ENCODE results near the gene ASPSCR1. TPM values are rescaled to one million over a fixed set of nuclear protein-coding genes. Genes with fewer than 3 reads are reported as not detected.

Gene ASPSCR1
- total and polyA plus RNA-seq, 2 donors (not counting 1 experiment from before 2014, with no cell fraction given), result 6.3 to 35.7 TPM

DNA sequence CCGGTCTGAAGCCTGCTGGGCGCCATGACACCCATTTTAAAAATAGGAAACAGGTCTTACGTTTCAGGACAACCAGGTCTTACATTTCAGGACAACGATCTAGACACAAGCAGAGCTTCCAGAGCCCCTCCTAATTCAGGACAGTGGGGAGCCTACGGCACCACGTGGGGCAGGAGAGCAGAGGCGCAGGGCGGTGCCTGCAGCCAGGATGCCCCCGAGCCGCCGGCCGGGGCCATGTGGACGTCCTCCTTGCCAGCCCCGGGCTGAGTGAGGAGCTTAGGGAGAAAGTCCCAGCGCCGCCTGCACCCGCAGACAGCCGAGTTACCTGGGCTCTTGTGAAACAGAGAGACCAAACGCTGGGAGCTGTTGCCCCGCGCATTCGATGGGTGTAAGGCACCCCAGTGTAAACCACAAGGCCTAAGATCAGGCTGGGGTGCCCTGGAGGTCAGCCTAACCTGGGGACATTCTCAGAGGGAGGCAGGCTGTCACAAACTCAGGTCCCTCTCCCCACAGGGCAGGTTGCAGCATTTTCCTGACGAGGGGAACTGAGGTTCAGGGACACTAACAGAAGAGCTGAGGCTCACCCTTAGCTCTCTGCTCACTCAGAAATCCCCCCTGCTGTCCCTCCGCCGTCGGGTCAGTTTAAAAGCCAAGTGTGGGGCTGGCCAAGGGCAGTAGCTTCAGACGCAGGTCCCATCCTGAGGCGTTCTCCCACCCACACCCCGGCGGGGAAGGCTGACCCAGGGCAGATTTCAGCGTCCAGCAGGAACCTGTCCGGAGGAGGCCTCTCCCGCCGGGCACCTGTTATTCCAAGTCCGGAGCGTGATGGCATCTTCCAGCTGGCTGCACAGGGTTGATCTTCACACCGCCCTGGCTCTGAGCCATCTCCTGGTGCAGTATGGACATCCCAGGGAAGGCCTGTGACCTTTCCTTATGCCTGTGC, 14.7 kb upstream of the ASPSCR1 start:
- Histone ChIP-seq H3K36me3 (ENCODE audit: control insufficient read depth, insufficient read depth, low read length) (no peaks in the 10 kb centered on the region), H2AFZ (ENCODE audit: low read length) (no peak overlapping the region), H3K4me3 (replicated peaks in 1 of 4; ENCODE audit: control extremely low read depth in 1 of 4, insufficient read depth in 1 of 4, low read depth in 3 of 4, low read length in 4 of 4) (no peak overlapping the region), H3K27me3 (ENCODE audit: control insufficient read depth, insufficient read depth, low read length) (peaks cover 36% of the 10 kb centered on the region), H3K79me2 (ENCODE audit: control insufficient read depth, insufficient read depth, low read length) (no peaks in the 10 kb centered on the region), H3K4me2 (ENCODE audit: extremely low read depth, insufficient read depth, low read length) (no peak overlapping the region), H3K9ac (ENCODE audit: insufficient read depth, low read length) (no peak overlapping the region), H3K9me3 (ENCODE audit: control insufficient read depth, insufficient read depth, low read depth, low read length) (no peaks in the 10 kb centered on the region), H3K4me1 (ENCODE audit: control insufficient read depth, extremely low read depth, insufficient read depth, low read length) (peaks cover 10% of the 10 kb centered on the region), H3K27ac (ENCODE audit: insufficient read depth, low read length) (no peak overlapping the region), H4K20me1 (ENCODE audit: control insufficient read depth, extremely low read depth, insufficient read depth, low read length) (no peaks in the 10 kb centered on the region)
- DNase-seq (ENCODE audit: low read depth in 2 of 2), result no peak
- no peak for TF ChIP-seq EZH2 (IDR thresholded peaks at IDR 0.05; ENCODE audit: low read length, missing control alignments)
- TF ChIP-seq, protein P1, sequence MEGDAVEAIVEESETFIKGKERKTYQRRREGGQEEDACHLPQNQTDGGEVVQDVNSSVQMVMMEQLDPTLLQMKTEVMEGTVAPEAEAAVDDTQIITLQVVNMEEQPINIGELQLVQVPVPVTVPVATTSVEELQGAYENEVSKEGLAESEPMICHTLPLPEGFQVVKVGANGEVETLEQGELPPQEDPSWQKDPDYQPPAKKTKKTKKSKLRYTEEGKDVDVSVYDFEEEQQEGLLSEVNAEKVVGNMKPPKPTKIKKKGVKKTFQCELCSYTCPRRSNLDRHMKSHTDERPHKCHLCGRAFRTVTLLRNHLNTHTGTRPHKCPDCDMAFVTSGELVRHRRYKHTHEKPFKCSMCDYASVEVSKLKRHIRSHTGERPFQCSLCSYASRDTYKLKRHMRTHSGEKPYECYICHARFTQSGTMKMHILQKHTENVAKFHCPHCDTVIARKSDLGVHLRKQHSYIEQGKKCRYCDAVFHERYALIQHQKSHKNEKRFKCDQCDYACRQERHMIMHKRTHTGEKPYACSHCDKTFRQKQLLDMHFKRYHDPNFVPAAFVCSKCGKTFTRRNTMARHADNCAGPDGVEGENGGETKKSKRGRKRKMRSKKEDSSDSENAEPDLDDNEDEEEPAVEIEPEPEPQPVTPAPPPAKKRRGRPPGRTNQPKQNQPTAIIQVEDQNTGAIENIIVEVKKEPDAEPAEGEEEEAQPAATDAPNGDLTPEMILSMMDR (conservative IDR thresholded peaks at IDR 0.05 in 1 of 2, IDR thresholded peaks at IDR 0.05 in 1 of 2; ENCODE audit: low read depth in 1 of 2, low read length in 2 of 2), result no peak

- no peaks in the 10 kb centered on the region for H3K79me2 ChIP-seq (ENCODE audit: control insufficient read depth, insufficient read depth, low read length)
- H3K4me3 ChIP-seq (replicated peaks in 1 of 4; ENCODE audit: control extremely low read depth in 1 of 4, insufficient read depth in 1 of 4, low read depth in 3 of 4, low read length in 4 of 4), result no peak overlapping the region
- H3K9ac ChIP-seq (ENCODE audit: insufficient read depth, low read length), result no peak overlapping the region
- no peaks in the 10 kb centered on the region for H4K20me1 ChIP-seq (ENCODE audit: control insufficient read depth, extremely low read depth, insufficient read depth, low read length)
- no peaks in the 10 kb centered on the region for H3K9me3 ChIP-seq (ENCODE audit: control insufficient read depth, insufficient read depth, low read depth, low read length)
- H3K4me1 ChIP-seq (ENCODE audit: control insufficient read depth, extremely low read depth, insufficient read depth, low read length), result peaks cover 10% of the 10 kb centered on the region
- no peak for TF ChIP-seq EZH2 (IDR thresholded peaks at IDR 0.05; ENCODE audit: low read length, missing control alignments)
- TF ChIP-seq, protein P1 (conservative IDR thresholded peaks at IDR 0.05 in 1 of 2, IDR thresholded peaks at IDR 0.05 in 1 of 2; ENCODE audit: low read depth in 1 of 2, low read length in 2 of 2), result no peak
- H3K27me3 ChIP-seq (ENCODE audit: control insufficient read depth, insufficient read depth, low read length), result peaks cover 25% of the 10 kb centered on the region
- H3K4me2 ChIP-seq (ENCODE audit: extremely low read depth, insufficient read depth, low read length), result no peak overlapping the region
- H3K36me3 ChIP-seq (ENCODE audit: control insufficient read depth, insufficient read depth, low read length), result no peaks in the 10 kb centered on the region
- no peak overlapping the region for H3K27ac ChIP-seq (ENCODE audit: insufficient read depth, low read length)
- DNase-seq (ENCODE audit: low read depth in 2 of 2), result no peak
- H2AFZ ChIP-seq (ENCODE audit: low read length), result no peak overlapping the region
These were observed 13.2 kb upstream of the ASPSCR1 start for GRCh38 chr17:81964081-81964849.
